T-helper 17 cell (primary cell): Measurements from ENCODE around the gene MSI2. TPM values are rescaled to one million over a fixed set of nuclear protein-coding genes. Genes with fewer than 3 reads are reported as not detected.

ENCODE experiments used
- ATAC-seq: fragments of 150-1000 bp; cut with Tn5 transposase; 2 replicates; pipeline ENCODE4 v1.10.0; 2021; ENCODE audit warnings: mild to moderate bottlenecking, moderate library complexity
- DNase-seq, 3 donors: peaks; one replicate each; pipeline versions ENCODE4 v3.0.0 to v3.0.0-alpha.2; 2020 to 2021
- H3K9me3 ChIP-seq: one replicate; pipeline ENCODE4 v1.7.0; 2013; ENCODE audit warnings: low read length, mild to moderate bottlenecking; ENCODE audit not compliant: control insufficient read depth, poor library complexity, severe bottlenecking
- H3K27ac Mint-ChIP-seq: one replicate; pipeline ENCODE4 v1.8.0; 2022; ENCODE audit warnings: mild to moderate bottlenecking, moderate library complexity, mixed read lengths
- H3K27me3 Mint-ChIP-seq: one replicate; pipeline ENCODE4 v1.8.0; 2022; ENCODE audit warnings: mixed read lengths
- H3K36me3 Mint-ChIP-seq: one replicate; pipeline ENCODE4 v1.8.0; 2022; ENCODE audit warnings: low read depth, mixed read lengths
- H3K4me1 Mint-ChIP-seq: one replicate; pipeline ENCODE4 v1.8.0; 2022; ENCODE audit warnings: mild to moderate bottlenecking, mixed read lengths
- H3K4me3 Mint-ChIP-seq: one replicate; pipeline ENCODE4 v1.8.0; 2022; ENCODE audit warnings: mild to moderate bottlenecking, moderate library complexity, mixed read lengths
- total RNA-seq, 4 donors: library from RNA in 2 of 4; stranded (reverse) in 2 of 4; gene quantifications; one replicate each; pipeline ENCODE4 v1.2.3 and lab custom pipeline; 2022 to 2026

The MSI2 gene
- total RNA-seq, 2 donors from 2014 or later: 148 to 151 TPM

DNA sequence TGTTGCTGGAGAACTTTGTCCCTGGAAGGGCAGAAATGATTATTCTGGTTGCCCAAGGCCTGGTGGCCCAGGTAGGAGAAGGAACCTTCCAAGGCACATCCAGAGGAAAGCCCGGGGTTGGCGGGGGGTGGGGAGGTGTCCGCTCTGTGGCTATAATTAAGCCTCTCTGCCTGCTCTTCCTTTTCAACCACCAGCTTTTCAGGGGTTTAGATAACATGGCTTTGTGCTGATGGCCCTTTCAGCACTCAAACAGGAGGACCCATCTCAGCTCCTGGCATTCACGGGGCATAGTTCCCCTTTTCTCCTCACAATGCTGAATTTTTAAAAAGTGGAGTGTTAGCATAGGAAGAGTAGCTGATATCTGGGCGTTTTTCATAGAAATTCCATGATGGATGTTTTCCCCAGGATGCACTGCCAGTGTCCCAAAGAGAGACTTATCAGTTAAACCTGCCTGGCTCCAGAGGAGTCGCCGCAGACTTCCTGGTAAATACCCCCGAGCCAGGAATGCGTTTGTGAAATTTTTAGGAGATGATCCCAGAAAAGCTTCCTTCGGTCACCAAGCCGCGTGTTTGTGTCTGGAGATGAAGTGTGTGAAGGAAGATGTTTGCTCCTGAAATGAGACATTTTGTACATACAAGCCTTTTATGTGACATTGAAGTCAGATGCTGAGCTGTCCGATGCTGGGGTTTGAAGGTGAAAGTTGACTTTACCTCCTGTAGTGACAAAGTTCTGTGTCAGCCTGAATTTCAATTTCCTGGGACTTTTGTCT lies 188.5 kb downstream of the MSI2 start:
- H3K27ac Mint-ChIP-seq: no peak overlapping the region
- H3K27me3 Mint-ChIP-seq: no peaks in the 10 kb centered on the region
- peaks cover 47% of the 10 kb centered on the region for H3K4me1 Mint-ChIP-seq
- ATAC-seq: no peak
- H3K9me3 ChIP-seq: no peaks in the 10 kb centered on the region
- no peak for DNase-seq
- peaks cover 3% of the 10 kb centered on the region for H3K36me3 Mint-ChIP-seq
- H3K4me3 Mint-ChIP-seq: no peak overlapping the region

DNA sequence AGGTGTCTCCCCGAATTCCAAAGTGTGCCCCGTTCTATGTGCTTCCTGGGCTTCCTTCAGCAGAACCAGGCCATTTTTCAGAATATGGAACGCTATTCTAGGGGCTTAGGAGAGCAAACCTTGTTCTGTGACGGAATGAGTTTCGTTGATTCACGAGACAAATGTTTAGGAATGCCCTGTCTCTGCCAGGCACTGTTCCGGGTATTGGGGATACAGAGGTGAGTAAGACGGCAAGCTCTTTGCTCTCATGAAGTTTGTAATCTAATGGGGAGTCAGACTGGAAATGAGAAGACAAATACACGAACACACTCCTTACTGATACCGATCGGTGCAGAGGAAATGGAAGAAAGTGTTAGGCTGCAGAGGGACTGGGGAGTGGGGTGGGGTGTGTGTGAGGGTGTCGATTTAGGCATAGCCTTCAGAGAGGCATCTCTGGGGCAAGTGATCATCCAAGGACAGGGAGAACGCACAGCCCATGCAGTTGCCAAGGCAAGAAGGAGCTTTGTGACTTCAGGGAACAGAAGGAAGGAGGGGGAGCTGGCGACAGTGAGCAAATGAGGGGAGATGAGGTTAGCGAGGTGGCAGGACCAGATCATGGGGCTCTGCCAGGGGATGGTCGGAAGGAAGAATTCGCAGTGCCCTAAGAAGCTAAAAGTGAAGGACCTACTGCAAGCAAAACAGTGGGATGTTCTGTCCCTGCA lies 189.6 kb downstream of the MSI2 start:
- H3K9me3 ChIP-seq: no peaks in the 10 kb centered on the region
- no peak for ATAC-seq
- no peaks in the 10 kb centered on the region for H3K27me3 Mint-ChIP-seq
- H3K36me3 Mint-ChIP-seq: peaks cover 3% of the 10 kb centered on the region
- no peak for DNase-seq
- H3K27ac Mint-ChIP-seq: no peak overlapping the region
- H3K4me1 Mint-ChIP-seq: peaks cover 39% of the 10 kb centered on the region
- no peak overlapping the region for H3K4me3 Mint-ChIP-seq

DNA sequence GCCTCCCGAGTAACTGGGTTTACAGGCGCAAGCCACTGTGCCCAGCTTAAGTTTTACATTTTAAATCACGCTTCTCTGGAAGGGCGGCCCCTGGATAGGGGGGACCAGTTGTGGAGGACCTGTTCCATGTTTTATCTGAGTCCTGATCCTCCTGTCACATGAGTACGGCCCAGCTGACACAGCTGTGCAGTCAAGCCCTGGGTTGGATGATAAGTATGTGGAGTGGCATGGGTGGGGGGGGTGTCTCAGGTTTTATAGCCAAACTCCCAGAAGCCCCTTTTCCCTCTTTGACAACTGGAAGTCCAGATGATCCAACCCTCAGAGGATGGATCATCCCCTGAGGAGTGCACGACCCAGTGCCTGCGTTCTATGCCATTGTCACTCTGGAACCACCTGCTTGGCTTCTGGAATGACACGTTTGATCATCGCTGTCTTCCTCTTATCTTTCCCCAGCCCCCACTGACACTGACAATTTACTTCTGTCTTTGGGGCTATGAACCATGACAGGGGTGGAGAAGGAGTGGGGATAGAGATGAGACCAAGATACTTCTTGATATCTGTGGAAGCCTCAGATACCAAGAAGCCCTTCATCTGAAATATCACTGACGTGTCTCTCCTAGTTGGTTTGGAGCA lies 191.2 kb downstream of the MSI2 start:
- ATAC-seq (no peak), DNase-seq (no peak)
- Mint-ChIP-seq H3K4me1 (peaks cover 37% of the 10 kb centered on the region), H3K36me3 (peaks cover 3% of the 10 kb centered on the region), H3K27ac (peak overlapping the region; percentile 9), H3K27me3 (no peaks in the 10 kb centered on the region), H3K4me3 (no peak overlapping the region)
- H3K9me3 ChIP-seq: no peaks in the 10 kb centered on the region

DNA sequence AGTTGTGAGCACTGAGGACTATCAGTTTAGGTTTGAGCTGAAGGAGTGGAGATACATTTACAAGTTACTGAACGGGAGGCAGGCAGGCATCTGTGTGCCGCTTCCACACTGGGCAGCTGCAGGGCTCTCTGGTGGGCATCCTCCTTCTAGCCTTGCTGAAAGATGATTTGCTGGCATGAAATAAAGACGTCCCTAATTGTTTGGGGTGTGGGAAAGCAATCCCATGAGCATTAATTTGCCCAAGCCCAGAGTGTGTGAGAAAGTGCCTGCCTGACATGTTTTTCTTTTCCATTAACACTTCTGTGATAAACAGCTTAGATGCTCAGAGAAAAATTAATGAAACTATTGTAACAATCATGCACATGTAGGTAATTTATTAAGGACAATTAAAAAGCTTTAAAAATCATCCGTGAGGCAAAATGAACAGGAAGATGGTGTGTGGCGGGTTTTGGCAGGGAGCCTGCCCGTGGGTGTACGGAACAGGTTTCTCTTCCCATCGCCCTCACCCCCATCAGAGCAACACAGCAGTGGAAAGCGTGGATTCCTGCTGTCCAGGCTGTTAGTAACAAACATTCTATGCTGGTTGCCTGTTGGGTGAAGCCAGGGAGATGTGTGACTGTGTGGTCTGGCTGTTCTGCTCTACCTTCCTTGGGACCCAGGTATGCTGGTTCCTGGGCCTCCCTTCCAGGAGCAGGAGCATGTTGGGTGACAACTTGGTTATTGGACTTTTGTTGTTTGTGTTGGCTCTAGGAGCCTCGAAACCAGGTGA lies 191.9 kb downstream of the MSI2 start:
- ATAC-seq: no peak
- H3K27ac Mint-ChIP-seq: peak overlapping the region; percentile 9
- peaks cover 3% of the 10 kb centered on the region for H3K36me3 Mint-ChIP-seq
- H3K9me3 ChIP-seq: no peaks in the 10 kb centered on the region
- peaks cover 35% of the 10 kb centered on the region for H3K4me1 Mint-ChIP-seq
- H3K4me3 Mint-ChIP-seq: no peak overlapping the region
- no peaks in the 10 kb centered on the region for H3K27me3 Mint-ChIP-seq
- no peak for DNase-seq

DNA sequence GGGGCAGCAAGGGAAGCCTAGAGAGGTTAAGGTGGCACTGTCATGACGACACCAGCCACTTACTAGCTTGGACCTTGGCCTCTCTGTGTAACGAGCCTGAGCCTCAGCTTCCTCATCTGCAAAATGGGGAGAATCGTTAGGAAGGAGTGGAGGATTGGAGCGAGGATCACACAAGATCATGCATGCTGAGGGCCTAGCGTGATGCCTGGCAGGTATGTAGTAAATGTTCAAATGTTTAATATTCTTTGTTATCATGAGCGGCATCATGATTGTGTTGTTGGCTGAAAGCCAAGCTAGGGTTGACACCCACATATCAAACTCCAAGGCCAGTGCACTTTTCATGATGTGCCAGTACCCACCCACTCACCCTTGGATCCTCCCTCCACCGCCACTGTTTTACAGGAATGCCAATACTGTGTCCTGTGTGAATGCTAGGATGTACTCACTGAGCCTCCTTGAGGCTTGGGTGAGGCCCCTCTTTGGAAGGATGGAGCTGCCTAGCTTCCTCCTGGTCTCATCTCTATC lies 192.5 kb downstream of the MSI2 start:
- H3K9me3 ChIP-seq: no peaks in the 10 kb centered on the region
- H3K36me3 Mint-ChIP-seq: peaks cover 3% of the 10 kb centered on the region
- peaks cover 37% of the 10 kb centered on the region for H3K4me1 Mint-ChIP-seq
- no peak overlapping the region for H3K4me3 Mint-ChIP-seq
- H3K27ac Mint-ChIP-seq: no peak overlapping the region
- DNase-seq (no peak), ATAC-seq (no peak)
- no peaks in the 10 kb centered on the region for H3K27me3 Mint-ChIP-seq

DNA sequence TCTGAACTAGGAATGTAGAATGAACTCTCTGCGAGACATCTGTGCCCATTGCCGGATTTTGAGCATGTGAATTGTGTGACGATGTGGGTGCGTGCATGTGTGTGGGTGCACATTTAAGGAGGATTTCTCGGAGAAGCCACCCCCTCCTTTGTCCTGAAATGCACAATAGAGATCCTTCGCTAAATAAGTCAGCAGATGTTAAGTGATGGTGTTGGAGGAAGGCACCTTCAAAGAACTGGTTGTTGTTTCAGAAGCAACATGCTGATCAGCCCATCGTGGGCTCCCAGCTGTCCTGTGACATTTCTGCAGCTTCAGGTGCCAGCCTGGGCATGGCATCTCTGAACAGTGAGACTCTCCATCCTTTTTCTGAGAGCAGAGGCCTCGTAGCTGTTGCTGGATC lies 194.9 kb downstream of the MSI2 start:
- Mint-ChIP-seq H3K4me3 (no peak overlapping the region), H3K27me3 (no peaks in the 10 kb centered on the region)
- no peak for ATAC-seq

DNA sequence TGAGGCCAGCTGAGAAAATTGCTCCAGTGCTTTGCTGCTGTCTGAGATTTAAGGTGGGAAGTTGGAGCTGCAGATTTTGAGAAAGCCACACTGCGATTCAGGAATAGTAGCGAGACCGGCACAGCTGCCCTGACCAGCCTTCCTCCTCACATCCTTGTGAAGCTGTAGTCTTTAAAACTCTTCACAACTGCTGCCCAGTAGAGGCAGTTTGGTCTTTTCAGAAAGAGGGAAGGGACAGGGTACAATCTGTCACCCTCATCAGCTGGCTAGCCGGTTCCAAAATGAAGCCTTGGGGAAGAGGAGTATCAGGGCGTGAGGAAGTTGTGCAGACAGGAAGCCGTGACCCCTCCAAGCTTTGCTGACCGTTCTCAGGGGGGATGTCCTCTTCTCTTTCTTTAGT lies 195.3 kb downstream of the MSI2 start:
- peak overlapping the region; percentile 8 for H3K27ac Mint-ChIP-seq
- H3K27me3 Mint-ChIP-seq: no peaks in the 10 kb centered on the region
- DNase-seq (no peak), ATAC-seq (no peak)
- peaks cover 51% of the 10 kb centered on the region for H3K4me1 Mint-ChIP-seq
- no peak overlapping the region for H3K4me3 Mint-ChIP-seq
- H3K9me3 ChIP-seq: no peaks in the 10 kb centered on the region
- no peaks in the 10 kb centered on the region for H3K36me3 Mint-ChIP-seq

More for the DNA sequence above, 194.9 kb downstream of the MSI2 start:
- no peaks in the 10 kb centered on the region for H3K9me3 ChIP-seq
- H3K36me3 Mint-ChIP-seq: no peaks in the 10 kb centered on the region
- peaks cover 53% of the 10 kb centered on the region for H3K4me1 Mint-ChIP-seq
- DNase-seq: no peak
- H3K27ac Mint-ChIP-seq: peak overlapping the region; percentile 8

DNA sequence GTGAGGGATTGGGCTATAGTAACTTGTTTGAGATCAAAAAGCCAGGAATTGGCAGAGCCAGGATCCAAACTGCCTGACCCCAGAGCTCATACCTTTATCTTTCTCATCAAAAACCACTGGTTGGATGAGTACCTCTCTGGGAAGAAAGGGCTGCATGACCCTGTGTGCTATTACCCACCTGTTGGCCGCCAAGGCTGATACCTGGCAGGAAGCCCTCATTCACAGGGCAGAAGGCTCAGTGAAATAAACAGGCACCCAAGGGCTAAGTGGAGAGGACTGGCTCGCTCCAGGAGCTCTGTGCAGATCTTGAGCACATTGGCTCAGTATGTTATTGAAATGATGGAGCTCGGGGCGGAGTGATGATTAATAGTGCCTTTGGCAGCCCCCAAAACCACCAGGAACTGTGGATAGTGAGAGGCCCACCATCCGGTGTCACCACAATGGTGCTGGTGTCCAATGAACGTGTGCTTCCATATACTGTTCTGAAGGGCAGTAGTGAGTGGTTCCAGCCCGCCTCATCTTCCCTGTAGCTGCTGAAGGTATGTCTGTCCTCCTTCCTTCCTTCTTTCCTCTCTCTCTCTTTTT lies 197.6 kb downstream of the MSI2 start:
- H3K9me3 ChIP-seq: no peaks in the 10 kb centered on the region
- ATAC-seq (no peak), DNase-seq (no peak)
- no peaks in the 10 kb centered on the region for H3K36me3 Mint-ChIP-seq
- H3K27me3 Mint-ChIP-seq: no peaks in the 10 kb centered on the region
- H3K27ac Mint-ChIP-seq: peak overlapping the region; percentile 84
- no peak overlapping the region for H3K4me3 Mint-ChIP-seq
- peaks cover 54% of the 10 kb centered on the region for H3K4me1 Mint-ChIP-seq

DNA sequence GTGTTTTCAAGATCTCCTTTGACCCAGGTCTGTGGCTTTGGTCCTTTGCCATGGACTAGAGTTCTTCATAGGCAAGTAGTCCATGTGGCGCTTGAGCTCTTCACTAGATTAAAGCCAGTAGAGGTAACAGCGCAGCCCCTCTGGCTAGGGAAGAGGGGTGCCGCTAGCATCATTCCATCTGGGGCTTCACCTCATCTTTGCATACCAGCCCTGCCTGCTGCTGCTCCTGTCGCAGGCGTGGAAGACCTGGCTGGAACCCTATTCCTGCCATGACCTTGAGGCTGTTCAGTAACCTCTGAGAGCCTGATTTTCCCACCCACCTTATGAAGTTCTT lies 198.4 kb downstream of the MSI2 start:
- no peaks in the 10 kb centered on the region for H3K9me3 ChIP-seq
- H3K27me3 Mint-ChIP-seq: no peaks in the 10 kb centered on the region
- no peak for DNase-seq

DNA sequence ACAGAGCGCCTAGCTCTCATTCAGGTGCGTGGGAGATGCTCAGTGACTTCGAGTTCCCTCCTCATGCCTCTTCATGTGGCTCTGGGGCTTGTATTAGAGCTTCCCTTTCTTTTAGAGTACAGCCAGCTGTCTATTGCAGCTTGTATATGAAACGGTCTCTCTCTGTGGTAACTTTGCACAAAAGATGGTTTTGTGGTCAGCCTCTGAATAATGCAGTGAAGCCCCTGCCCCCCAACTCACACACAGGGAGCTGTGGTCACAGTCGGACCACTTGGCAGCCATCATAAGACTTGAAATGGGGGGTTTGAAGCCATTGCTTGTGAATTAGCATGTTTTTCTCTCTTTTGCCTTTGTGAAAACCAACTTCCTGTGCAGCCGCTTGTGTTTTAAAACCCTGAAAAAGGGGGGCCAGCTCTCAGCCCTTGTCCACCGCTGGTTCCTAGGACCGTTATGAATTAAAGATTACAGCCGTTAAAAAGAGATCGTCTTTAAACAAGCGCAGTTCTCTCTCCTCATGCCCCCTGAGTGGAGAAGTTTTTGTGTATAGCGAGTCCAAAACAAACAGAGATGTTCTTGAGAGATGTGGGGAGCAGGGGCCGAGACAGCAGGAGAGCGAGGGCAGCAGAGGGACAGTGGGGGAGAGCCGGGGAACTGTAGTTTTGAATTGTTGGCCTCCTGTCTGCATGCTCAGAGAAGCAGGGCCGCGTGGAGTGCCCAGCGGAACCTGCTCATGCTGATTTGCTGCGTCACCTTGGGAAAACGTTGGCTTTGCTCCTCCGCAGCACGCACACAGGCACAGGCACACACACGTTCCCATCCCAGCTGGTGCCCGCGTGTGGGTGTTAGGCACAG lies 199.0 kb downstream of the MSI2 start:
- Mint-ChIP-seq H3K4me3 (peak overlapping the region; percentile 63), H3K4me1 (peaks cover 59% of the 10 kb centered on the region), H3K36me3 (no peaks in the 10 kb centered on the region), H3K27me3 (no peaks in the 10 kb centered on the region), H3K27ac (peak overlapping the region; percentile 84)
- H3K9me3 ChIP-seq: no peaks in the 10 kb centered on the region
- no peak for DNase-seq
- ATAC-seq: peak; percentile 61

More for the DNA sequence above, 198.4 kb downstream of the MSI2 start:
- H3K27ac Mint-ChIP-seq: peak overlapping the region; percentile 84
- no peak for ATAC-seq
- no peaks in the 10 kb centered on the region for H3K36me3 Mint-ChIP-seq
- peak overlapping the region; percentile 63 for H3K4me3 Mint-ChIP-seq
- peaks cover 56% of the 10 kb centered on the region for H3K4me1 Mint-ChIP-seq

DNA sequence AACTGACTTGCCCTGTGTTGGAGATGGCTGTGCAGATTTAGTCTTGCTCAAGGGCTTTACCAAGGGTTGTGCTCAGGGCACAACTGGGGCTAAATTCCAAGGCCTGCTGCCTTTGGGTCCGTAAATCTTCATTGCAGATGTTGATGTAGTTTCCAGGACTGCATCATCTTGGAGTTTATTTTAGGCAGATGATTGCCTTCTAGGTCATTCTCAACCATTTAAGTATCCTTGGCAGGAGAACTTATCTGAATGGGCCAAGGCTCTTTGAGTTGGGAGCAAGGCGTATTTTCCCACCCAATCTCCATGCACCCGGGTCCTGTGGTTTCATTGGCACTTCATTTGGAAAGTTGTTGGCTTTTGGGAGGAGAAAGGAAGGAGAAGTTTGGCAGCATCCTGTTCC lies 200.3 kb downstream of the MSI2 start:
- H3K4me1 Mint-ChIP-seq: peaks cover 62% of the 10 kb centered on the region
- no peaks in the 10 kb centered on the region for H3K27me3 Mint-ChIP-seq
- no peaks in the 10 kb centered on the region for H3K36me3 Mint-ChIP-seq
- no peak overlapping the region for H3K4me3 Mint-ChIP-seq
- H3K27ac Mint-ChIP-seq: no peak overlapping the region
- no peak for DNase-seq
- H3K9me3 ChIP-seq: no peaks in the 10 kb centered on the region
- no peak for ATAC-seq

DNA sequence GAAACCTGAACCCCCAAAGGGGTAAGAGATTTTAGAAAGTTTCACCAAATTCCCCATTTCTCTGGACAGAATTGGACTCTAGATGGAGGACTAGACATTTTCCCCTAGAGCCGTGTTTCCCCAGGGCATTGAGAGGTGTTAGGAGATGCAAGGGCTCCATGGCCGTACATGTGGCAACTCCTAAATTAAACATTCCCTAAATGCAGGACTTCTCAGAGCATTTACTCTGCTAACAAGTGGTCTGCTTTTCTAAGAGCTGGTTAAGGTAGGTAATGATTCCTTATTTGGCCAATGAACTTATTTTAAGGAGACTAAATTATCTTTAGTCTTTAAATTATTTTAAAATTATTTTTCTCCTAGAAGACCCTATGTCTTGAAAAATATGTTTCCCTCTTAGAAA lies 200.9 kb downstream of the MSI2 start:
- DNase-seq: no peak
- no peak overlapping the region for H3K4me3 Mint-ChIP-seq
- H3K9me3 ChIP-seq: no peaks in the 10 kb centered on the region
- H3K27ac Mint-ChIP-seq: no peak overlapping the region
- H3K36me3 Mint-ChIP-seq: no peaks in the 10 kb centered on the region
- ATAC-seq: no peak
- H3K27me3 Mint-ChIP-seq: no peaks in the 10 kb centered on the region
- peaks cover 63% of the 10 kb centered on the region for H3K4me1 Mint-ChIP-seq
